ENCODE results near the gene MEI1.

MEI1 gene

DNA sequence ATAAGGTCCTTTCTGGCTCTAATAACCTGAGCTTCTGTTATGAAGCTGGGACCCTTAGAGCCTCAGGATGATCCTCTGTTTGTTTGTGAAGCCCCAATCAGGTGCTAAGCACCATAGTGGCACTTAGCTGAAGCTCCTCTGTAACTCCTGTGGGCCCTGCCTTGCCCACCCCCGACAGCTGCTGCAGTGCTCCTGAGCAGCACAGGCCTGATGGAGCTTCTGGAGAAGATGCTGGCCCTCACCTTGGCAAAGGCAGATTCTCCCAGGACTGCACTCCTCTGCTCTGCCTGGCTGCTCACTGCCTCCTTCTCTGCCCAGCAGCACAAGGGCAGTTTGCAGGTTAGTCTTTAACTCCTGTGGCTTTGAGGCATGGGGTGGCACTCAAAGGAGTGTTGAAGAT, 82.2 kb downstream of the MEI1 start:
- peaks cover 23 to 24% of the 10 kb centered on the region in 2 experiments for H3K4me1 ChIP-seq (ENCODE audit: control insufficient read depth in 1 of 2, insufficient read depth in 1 of 2, low read depth in 1 of 2, low read length in 1 of 2)
- peak overlapping the region; percentile 75 for H3K27ac ChIP-seq
- H3K4me3 ChIP-seq (ENCODE audit: low read depth in 1 of 2, low read length in 1 of 2) = peak overlapping the region; percentile 25 to 32

DNA sequence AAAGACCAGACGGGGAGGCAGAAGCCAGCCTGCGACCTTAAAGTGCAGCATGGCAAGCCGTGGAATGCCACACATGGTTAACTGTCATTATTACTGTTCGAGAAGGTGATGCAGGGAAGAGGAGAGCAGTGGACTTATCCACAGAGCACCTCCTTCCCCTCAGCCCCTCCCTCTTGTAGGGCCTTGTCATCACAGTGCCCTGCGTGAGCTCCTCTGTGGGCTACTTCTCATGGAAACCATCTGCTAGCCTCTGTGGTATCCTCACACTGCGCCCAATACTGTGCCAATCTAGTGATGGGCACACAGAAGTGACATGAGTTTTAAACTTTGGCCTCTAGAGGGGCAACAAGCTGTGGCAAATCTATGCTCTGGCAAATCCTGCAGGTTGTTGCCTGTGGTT, 83.0 kb downstream of the MEI1 start:
- no peak for TF ChIP-seq CTCF (IDR thresholded peaks at IDR 0.05)
- no peak overlapping the region for H3K4me3 ChIP-seq (ENCODE audit: low read depth in 1 of 2, low read length in 1 of 2)
- H3K27me3 ChIP-seq = no peaks in the 10 kb centered on the region
- H3K9me3 ChIP-seq = no peaks in the 10 kb centered on the region
- no peaks in the 10 kb centered on the region for H3K36me3 ChIP-seq
- peak overlapping the region; percentile 75 for H3K27ac ChIP-seq
- peaks cover 23 to 24% of the 10 kb centered on the region in 2 experiments for H3K4me1 ChIP-seq (ENCODE audit: control insufficient read depth in 1 of 2, insufficient read depth in 1 of 2, low read depth in 1 of 2, low read length in 1 of 2)

More for the DNA sequence above, 82.2 kb downstream of the MEI1 start:
- Histone ChIP-seq H3K9me3 (no peaks in the 10 kb centered on the region), H3K27me3 (no peaks in the 10 kb centered on the region), H3K36me3 (no peaks in the 10 kb centered on the region)
- TF ChIP-seq CTCF (IDR thresholded peaks at IDR 0.05) = no peak

GRCh38 chr22:41782751-41783150, 83.4 kb downstream of the MEI1 start:
- no peaks in the 10 kb centered on the region for H3K27me3 ChIP-seq
- no peaks in the 10 kb centered on the region for H3K36me3 ChIP-seq
- H3K4me3 ChIP-seq (ENCODE audit: low read depth in 1 of 2, low read length in 1 of 2) = no peak overlapping the region
- H3K9me3 ChIP-seq = no peaks in the 10 kb centered on the region
- H3K4me1 ChIP-seq (ENCODE audit: control insufficient read depth in 1 of 2, insufficient read depth in 1 of 2, low read depth in 1 of 2, low read length in 1 of 2) = peaks cover 22 to 23% of the 10 kb centered on the region in 2 experiments
- TF ChIP-seq CTCF (IDR thresholded peaks at IDR 0.05) = no peak
- H3K27ac ChIP-seq = peak overlapping the region; percentile 75

DNA sequence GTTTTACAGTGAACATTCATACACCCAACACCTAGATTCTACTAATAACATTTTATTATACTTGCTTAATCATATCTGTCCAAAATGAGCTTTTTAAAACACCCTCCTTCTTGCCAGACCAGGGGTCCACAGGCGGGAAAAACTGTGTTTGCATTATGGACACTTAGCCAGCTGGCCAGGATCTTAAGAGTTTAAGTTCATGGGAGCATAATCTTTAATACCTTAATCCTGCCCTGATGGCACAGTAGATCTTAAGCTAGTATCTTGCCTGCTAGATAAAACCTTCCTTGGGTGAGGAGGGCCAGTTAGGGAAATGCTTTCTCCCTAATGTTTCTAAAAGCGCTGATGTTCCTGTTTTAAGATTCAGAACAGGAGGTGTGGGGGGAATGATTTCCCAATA, 88.0 kb downstream of the MEI1 start:
- no peak overlapping the region for H3K27ac ChIP-seq
- peaks cover 1 to 5% of the 10 kb centered on the region in 2 experiments for H3K4me1 ChIP-seq (ENCODE audit: control insufficient read depth in 1 of 2, insufficient read depth in 1 of 2, low read depth in 1 of 2, low read length in 1 of 2)
- H3K36me3 ChIP-seq = no peaks in the 10 kb centered on the region
- H3K27me3 ChIP-seq = no peaks in the 10 kb centered on the region
- H3K4me3 ChIP-seq (ENCODE audit: low read depth in 1 of 2, low read length in 1 of 2) = no peak overlapping the region
- no peak for TF ChIP-seq CTCF (IDR thresholded peaks at IDR 0.05)
- no peaks in the 10 kb centered on the region for H3K9me3 ChIP-seq

DNA sequence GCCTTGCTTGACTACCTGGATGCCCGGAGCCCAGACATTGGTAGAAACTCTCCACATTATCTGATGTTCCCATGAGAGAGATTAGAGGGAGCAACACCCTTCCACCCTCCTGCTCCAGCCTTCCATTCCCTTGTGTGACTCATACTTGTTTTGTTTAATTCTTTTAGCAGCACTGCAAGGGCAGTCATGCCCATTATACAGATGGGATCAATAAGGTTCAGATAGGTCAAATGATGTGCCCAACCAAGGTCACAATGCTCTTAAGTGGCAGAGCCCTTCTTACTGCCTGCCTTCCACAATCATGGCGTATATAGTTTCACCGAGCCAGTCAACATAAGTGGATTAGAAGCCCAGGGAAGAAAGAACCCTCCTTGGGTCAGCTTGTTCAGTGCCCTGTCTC, 94.6 kb downstream of the MEI1 start:
- Histone ChIP-seq H3K27me3 (no peaks in the 10 kb centered on the region), H3K4me1 (ENCODE audit: control insufficient read depth in 1 of 2, insufficient read depth in 1 of 2, low read depth in 1 of 2, low read length in 1 of 2) (no peaks in the 10 kb centered on the region), H3K4me3 (ENCODE audit: low read depth in 1 of 2, low read length in 1 of 2) (no peak overlapping the region), H3K9me3 (no peaks in the 10 kb centered on the region), H3K36me3 (peaks cover 9% of the 10 kb centered on the region), H3K27ac (no peak overlapping the region)
- TF ChIP-seq CTCF (IDR thresholded peaks at IDR 0.05) = no peak

GRCh38 chr22:41798736-41799135, 99.4 kb downstream of the MEI1 start:
- no peak overlapping the region for H3K27ac ChIP-seq
- TF ChIP-seq CTCF (IDR thresholded peaks at IDR 0.05) = no peak

More at GRCh38 chr22:41798736-41799135, 99.4 kb downstream of the MEI1 start:
- Histone ChIP-seq H3K4me1 (ENCODE audit: control insufficient read depth in 1 of 2, insufficient read depth in 1 of 2, low read depth in 1 of 2, low read length in 1 of 2) (peaks cover 20 to 22% of the 10 kb centered on the region in 2 experiments), H3K4me3 (ENCODE audit: low read depth in 1 of 2, low read length in 1 of 2) (no peak overlapping the region), H3K36me3 (peaks cover 9% of the 10 kb centered on the region), H3K27me3 (no peaks in the 10 kb centered on the region), H3K9me3 (no peaks in the 10 kb centered on the region)

Data from neutrophil (primary cell).